Esophagus muscularis mucosa (tissue), 4 donors: ENCODE data around the gene TEAD3.

ENCODE experiments used
- EP300 ChIP-seq: sonication (generic); formaldehyde crosslinking; IDR thresholded peaks from one replicate; pipeline ENCODE4 v1.6.1; 2017; ENCODE audit warnings: antibody characterized with exemption
- POLR2A ChIP-seq: fragments of 450-650 bp; IDR thresholded peaks from one replicate; pipeline ENCODE4 v1.6.1; 2017; ENCODE audit warnings: antibody characterized with exemption, moderate library complexity, mild to moderate bottlenecking, low read depth
- POLR2AphosphoS5 ChIP-seq, 2 donors: sonication (generic); formaldehyde crosslinking; IDR thresholded peaks; one replicate each; pipeline ENCODE4 v1.6.1; 2017; ENCODE audit warnings: antibody characterized with exemption in 2 of 2
- TF ChIP-seq, protein P1 (sequence below), 3 experiments: fragments of 200-600 bp in 2 of 3; fragments of 450-650 bp in 1 of 3; sonication (generic) in 2 of 3; IDR thresholded peaks; one replicate each; pipeline ENCODE4 v1.5.1; 2017 to 2019; ENCODE audit warnings: antibody characterized with exemption in 3 of 3, mild to moderate bottlenecking in 2 of 3, moderate library complexity in 1 of 3

DNA sequence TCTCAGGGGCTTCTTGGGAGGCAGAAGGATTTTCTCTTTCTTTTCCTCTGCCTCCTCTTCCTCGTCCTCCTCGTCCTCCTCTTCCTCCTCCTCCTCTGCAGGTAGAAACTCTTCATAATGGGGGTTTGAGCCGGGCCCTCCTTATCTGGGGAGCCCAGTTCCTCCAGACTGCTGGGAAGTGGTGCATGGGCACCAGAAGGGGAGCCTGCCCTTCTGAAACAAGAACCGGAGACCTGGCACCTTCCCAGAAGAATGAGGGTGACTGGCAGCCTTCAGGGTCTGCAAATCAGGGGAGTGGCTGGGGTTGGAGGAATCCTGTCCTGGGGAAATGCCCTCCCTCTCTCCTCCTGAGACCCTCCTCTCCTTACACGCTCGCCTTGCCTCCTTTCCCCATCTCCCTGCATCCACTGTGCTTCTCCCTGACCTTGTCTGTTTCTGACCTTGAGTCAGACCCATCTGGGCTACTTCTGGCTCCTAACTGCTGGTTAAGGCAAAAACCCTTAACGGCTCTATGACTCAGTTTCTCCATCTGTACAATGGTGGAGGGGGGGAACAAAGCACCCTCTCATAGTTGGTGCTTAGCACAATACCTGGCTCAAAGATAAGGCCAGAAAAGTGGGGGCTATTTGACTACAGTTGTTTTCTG, 14.2 kb upstream of the TEAD3 start:
- TF ChIP-seq, protein P1, sequence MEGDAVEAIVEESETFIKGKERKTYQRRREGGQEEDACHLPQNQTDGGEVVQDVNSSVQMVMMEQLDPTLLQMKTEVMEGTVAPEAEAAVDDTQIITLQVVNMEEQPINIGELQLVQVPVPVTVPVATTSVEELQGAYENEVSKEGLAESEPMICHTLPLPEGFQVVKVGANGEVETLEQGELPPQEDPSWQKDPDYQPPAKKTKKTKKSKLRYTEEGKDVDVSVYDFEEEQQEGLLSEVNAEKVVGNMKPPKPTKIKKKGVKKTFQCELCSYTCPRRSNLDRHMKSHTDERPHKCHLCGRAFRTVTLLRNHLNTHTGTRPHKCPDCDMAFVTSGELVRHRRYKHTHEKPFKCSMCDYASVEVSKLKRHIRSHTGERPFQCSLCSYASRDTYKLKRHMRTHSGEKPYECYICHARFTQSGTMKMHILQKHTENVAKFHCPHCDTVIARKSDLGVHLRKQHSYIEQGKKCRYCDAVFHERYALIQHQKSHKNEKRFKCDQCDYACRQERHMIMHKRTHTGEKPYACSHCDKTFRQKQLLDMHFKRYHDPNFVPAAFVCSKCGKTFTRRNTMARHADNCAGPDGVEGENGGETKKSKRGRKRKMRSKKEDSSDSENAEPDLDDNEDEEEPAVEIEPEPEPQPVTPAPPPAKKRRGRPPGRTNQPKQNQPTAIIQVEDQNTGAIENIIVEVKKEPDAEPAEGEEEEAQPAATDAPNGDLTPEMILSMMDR (IDR thresholded peaks at IDR 0.05), result no peak
- no peak for TF ChIP-seq POLR2AphosphoS5 (IDR thresholded peaks at IDR 0.05)
- no peak for TF ChIP-seq EP300
- no peak for TF ChIP-seq POLR2A
